GM18508 (cell line): Measurements from ENCODE around the gene BCLAF1.
"Not testable (repeated sequence)": the region's sequence is repeated elsewhere in the genome, so short reads cannot be mapped to it uniquely, and the experiment has no call there.

Experiments
- ATAC-seq: cut with Tn5 transposase; IDR thresholded peaks from one replicate; pipeline ENCODE4 v1.9.1; 2021; ENCODE audit warnings: moderate number of reproducible peaks; ENCODE audit not compliant: insufficient read depth, unreplicated experiment

Gene BCLAF1

GRCh38 chr6:136249811-136250685, 39.6 kb downstream of the BCLAF1 start, which contains the start of gene MTFR2:
TSS of gene MTFR2 (minus strand) at chr6:136250311. CDS start at chr6:136249099, 1,212 bp downstream.
- ATAC-seq, result peak; percentile 91

- ATAC-seq, result no peak
Measured at GRCh38 chr6:136249336-136249735, 40.3 kb downstream of the BCLAF1 start.

- ATAC-seq, result no peak
Measured at GRCh38 chr6:136244061-136244616, 45.5 kb downstream of the BCLAF1 start.

GRCh38 chr6:136236466-136237293, 53.0 kb downstream of the BCLAF1 start:
- no peak for ATAC-seq

GRCh38 chr6:136235233-136235564, 54.4 kb downstream of the BCLAF1 start:
- no peak for ATAC-seq

- no peak for ATAC-seq
Measured at GRCh38 chr6:136232701-136233100, 56.9 kb downstream of the BCLAF1 start.

- ATAC-seq, result no peak
Measured at GRCh38 chr6:136230219-136230853, 59.3 kb downstream of the BCLAF1 start.

GRCh38 chr6:136228814-136229213, 60.8 kb downstream of the BCLAF1 start:
- no peak for ATAC-seq

GRCh38 chr6:136226674-136227377, 62.8 kb downstream of the BCLAF1 start:
- no peak for ATAC-seq

- ATAC-seq, result peak; percentile 64
Measured at GRCh38 chr6:136226027-136226673, 63.5 kb downstream of the BCLAF1 start.

GRCh38 chr6:136225496-136225895, 64.2 kb downstream of the BCLAF1 start:
- no peak for ATAC-seq

- ATAC-seq, result not testable (repeated sequence)
Measured at GRCh38 chr6:136224974-136225373, 64.7 kb downstream of the BCLAF1 start.

- no peak for ATAC-seq
Measured at GRCh38 chr6:136216503-136217401, 72.9 kb downstream of the BCLAF1 start.

GRCh38 chr6:136213853-136214252, 75.8 kb downstream of the BCLAF1 start:
- no peak for ATAC-seq

- ATAC-seq, result no peak
Measured at GRCh38 chr6:136213012-136213539, 76.6 kb downstream of the BCLAF1 start.

GRCh38 chr6:136212608-136213007, 77.0 kb downstream of the BCLAF1 start:
- ATAC-seq, result no peak

- ATAC-seq, result no peak
Measured at GRCh38 chr6:136210398-136211165, 79.1 kb downstream of the BCLAF1 start.
